ENCODE data around the gene KLHL29. TPM values are rescaled to one million over a fixed set of nuclear protein-coding genes. Genes with fewer than 3 reads are reported as not detected.

KLHL29 gene
- total and polyA plus RNA-seq, 2 donors (not counting 1 experiment from before 2014, with no cell fraction given): 1.3 to 3.4 TPM

- Histone ChIP-seq H3K4me1 (ENCODE audit: control insufficient read depth in 2 of 2, insufficient read depth in 2 of 2, low read length in 2 of 2) (peaks cover 16% of the 10 kb centered on the region in 2 donors), H3K9me3 (ENCODE audit: control extremely low read depth in 1 of 3, control insufficient read depth in 2 of 3, insufficient read depth in 1 of 3, low read length in 2 of 3) (no peaks in the 10 kb centered on the region), H2AFZ (ENCODE audit: insufficient read depth, low read depth, low read length, poor library complexity, severe bottlenecking) (peak overlapping the region; percentile 56), H3K27me3 (replicated peaks in 1 of 4; ENCODE audit: control extremely low read depth in 1 of 4, control insufficient read depth in 3 of 4, insufficient read depth in 4 of 4, low read length in 3 of 4) (no peaks in the 10 kb centered on the region), H3K4me2 (replicated peaks; ENCODE audit: low read depth, low read length, poor library complexity, severe bottlenecking) (peak overlapping the region; percentile 54), H3K36me3 (replicated peaks in 1 of 2; ENCODE audit: control extremely low read depth in 1 of 2, control insufficient read depth in 1 of 2, extremely low read depth in 1 of 2, insufficient read depth in 2 of 2, low read length in 1 of 2) (no peaks in the 10 kb centered on the region), H3K79me2 (ENCODE audit: control insufficient read depth, insufficient read depth, low read length) (no peaks in the 10 kb centered on the region), H3K27ac (ENCODE audit: low read length in 2 of 2) (peak overlapping the region; percentile 11 to 60), H3K4me3 (ENCODE audit: control extremely low read depth in 1 of 5, extremely low read depth in 1 of 5, insufficient read depth in 1 of 5, low read depth in 2 of 5, low read length in 4 of 5) (peak overlapping the region in 4 of 5 experiments; percentile 1 to 55 (median 31)), H4K20me1 (ENCODE audit: control insufficient read depth, insufficient read depth, low read length, poor library complexity, severe bottlenecking) (no peaks in the 10 kb centered on the region), H3K9ac (ENCODE audit: low read length) (peak overlapping the region; percentile 62)
- TF ChIP-seq CTCF (IDR thresholded peaks at IDR 0.05): no peak
- no peak for TF ChIP-seq EZH2 (IDR thresholded peaks at IDR 0.05; ENCODE audit: borderline replicate concordance, insufficient read depth, low read depth, low read length, poor library complexity, severe bottlenecking)
- Mint-ChIP-seq H3K27ac (peak overlapping the region; percentile 86), H3K4me3 (peak overlapping the region; percentile 80), H3K9me3 (ENCODE audit: insufficient read depth) (no peaks in the 10 kb centered on the region), H3K4me1 (peaks cover 16% of the 10 kb centered on the region), H3K27me3 (no peaks in the 10 kb centered on the region)
- intact Hi-C loops (cut with micrococcal nuclease): loop anchor here (2.0 kb wide), 1 partner anchor 24 kb away; no protein-coding TSS in a partner anchor
- CTCF ChIA-PET: interaction anchor here (1.0 to 1.5 kb wide), 5 partner anchors 11 to 399 kb away, joined by 3 to 4 read pairs (median 4); partner anchors contain the start of gene KLHL29
- ATAC-seq (ENCODE audit: low read depth) (peak; percentile 66), DNase-seq (peak; percentile 56)
- 0% methylated on average over 1 of the region's 8 CpGs for WGBS (ENCODE audit: insufficient coverage)
- POLR2A ChIA-PET: no interaction called here
Measured at GRCh38 chr2:23404426-23404825, 19.4 kb downstream of the KLHL29 start.

GRCh38 chr2:23409248-23409647 lies 24.3 kb downstream of the KLHL29 start:
- POLR2A ChIA-PET: no interaction called here
- Mint-ChIP-seq H3K4me3 (no peak overlapping the region), H3K27ac (no peak overlapping the region), H3K4me1 (peaks cover 6% of the 10 kb centered on the region), H3K27me3 (no peaks in the 10 kb centered on the region), H3K9me3 (ENCODE audit: insufficient read depth) (no peaks in the 10 kb centered on the region)
- TF ChIP-seq EZH2 (IDR thresholded peaks at IDR 0.05; ENCODE audit: borderline replicate concordance, insufficient read depth, low read depth, low read length, poor library complexity, severe bottlenecking) (no peak), CTCF (IDR thresholded peaks at IDR 0.05) (no peak)
- no peak overlapping the region for H2AFZ ChIP-seq (ENCODE audit: insufficient read depth, low read depth, low read length, poor library complexity, severe bottlenecking)
- no peaks in the 10 kb centered on the region for H4K20me1 ChIP-seq (ENCODE audit: control insufficient read depth, insufficient read depth, low read length, poor library complexity, severe bottlenecking)
- no peak for ATAC-seq (ENCODE audit: low read depth)
- no peak overlapping the region for H3K4me3 ChIP-seq (ENCODE audit: control extremely low read depth in 1 of 5, extremely low read depth in 1 of 5, insufficient read depth in 1 of 5, low read depth in 2 of 5, low read length in 4 of 5)
- H3K4me2 ChIP-seq (replicated peaks; ENCODE audit: low read depth, low read length, poor library complexity, severe bottlenecking): no peak overlapping the region
- no peak overlapping the region for H3K27ac ChIP-seq (ENCODE audit: low read length in 2 of 2)
- 100% methylated on average over 2 of the region's 8 CpGs for WGBS (ENCODE audit: insufficient coverage)
- peaks cover 6% of the 10 kb centered on the region in 2 donors for H3K4me1 ChIP-seq (ENCODE audit: control insufficient read depth in 2 of 2, insufficient read depth in 2 of 2, low read length in 2 of 2)
- intact Hi-C loops (cut with micrococcal nuclease): no loop called here
- H3K79me2 ChIP-seq (ENCODE audit: control insufficient read depth, insufficient read depth, low read length): no peaks in the 10 kb centered on the region
- CTCF ChIA-PET: no interaction called here
- H3K9ac ChIP-seq (ENCODE audit: low read length): no peak overlapping the region
- DNase-seq: no peak
- H3K27me3 ChIP-seq (replicated peaks in 1 of 4; ENCODE audit: control extremely low read depth in 1 of 4, control insufficient read depth in 3 of 4, insufficient read depth in 4 of 4, low read length in 3 of 4): no peaks in the 10 kb centered on the region
- no peaks in the 10 kb centered on the region for H3K36me3 ChIP-seq (replicated peaks in 1 of 2; ENCODE audit: control extremely low read depth in 1 of 2, control insufficient read depth in 1 of 2, extremely low read depth in 1 of 2, insufficient read depth in 2 of 2, low read length in 1 of 2)
- no peaks in the 10 kb centered on the region for H3K9me3 ChIP-seq (ENCODE audit: control extremely low read depth in 1 of 3, control insufficient read depth in 2 of 3, insufficient read depth in 1 of 3, low read length in 2 of 3)

All from B cell (primary cell).